Bronchial epithelial cell (primary cell): ENCODE results near the gene ATP13A1. TPM values are rescaled to one million over a fixed set of nuclear protein-coding genes. Genes with fewer than 3 reads are reported as not detected.

Experiments used
- DNase-seq: peaks from one replicate; pipeline ENCODE4 v3.0.0-alpha.2; 2010; ENCODE audit warnings: low read depth
- FAIRE-seq: peaks from 2 replicates; lab custom pipeline; 2011; peaks lifted over from hg19 to GRCh38; lab: Jason Lieb, UNC
- H3K27me3 ChIP-seq: 2 replicates; pipeline ENCODE4 v1.5.1; 2011; ENCODE audit warnings: low read length; ENCODE audit not compliant: control insufficient read depth, insufficient read depth
- H3K36me3 ChIP-seq: 2 replicates; pipeline ENCODE4 v1.5.1; 2011; ENCODE audit warnings: low read length; ENCODE audit not compliant: control insufficient read depth, insufficient read depth
- H3K4me3 ChIP-seq: 2 replicates; pipeline ENCODE4 v1.5.1; 2011; ENCODE audit warnings: mild to moderate bottlenecking, low read depth, low read length, control low read depth
- CTCF ChIP-seq: IDR thresholded peaks from 2 replicates; pipeline ENCODE4 v1.5.1; 2011; ENCODE audit warnings: mild to moderate bottlenecking, moderate library complexity, low read length, control low read depth, inconsistent platforms; ENCODE audit not compliant: insufficient read depth, severe bottlenecking
- total RNA-seq: library from RNA; depleted of rRNA; stranded (reverse); fragments of >200 nt; gene quantifications from 2 replicates; pipeline ENCODE4 v1.2.1, GENCODE V29; 2014

ATP13A1 gene
- total RNA-seq, 1 donor from 2014 or later: 20.3 TPM

DNA sequence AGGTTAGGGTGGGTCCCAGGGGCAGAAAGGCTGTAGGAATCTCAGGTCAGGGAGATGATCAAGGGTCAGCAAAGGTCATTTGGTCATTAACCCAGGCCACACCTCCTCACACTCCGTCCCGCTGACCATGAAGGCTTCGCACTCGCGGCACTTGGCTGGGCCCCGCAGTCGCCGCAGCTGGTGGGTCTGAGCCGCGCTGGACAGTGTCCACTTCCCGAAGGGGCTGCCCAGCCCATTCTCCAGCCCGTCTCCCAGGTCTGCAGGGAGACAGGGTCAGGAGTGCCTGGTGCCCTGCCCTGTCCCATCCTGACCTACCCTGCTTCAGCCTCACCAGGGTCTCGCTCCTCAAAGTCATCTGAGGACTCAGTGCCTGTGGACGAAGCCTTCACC is 28.2 kb downstream of the ATP13A1 start:
- FAIRE-seq (no peak), DNase-seq (no peak)
- peaks cover 18% of the 10 kb centered on the region for H3K36me3 ChIP-seq
- H3K4me3 ChIP-seq: no peak overlapping the region
- no peaks in the 10 kb centered on the region for H3K27me3 ChIP-seq
- TF ChIP-seq CTCF: no peak

DNA sequence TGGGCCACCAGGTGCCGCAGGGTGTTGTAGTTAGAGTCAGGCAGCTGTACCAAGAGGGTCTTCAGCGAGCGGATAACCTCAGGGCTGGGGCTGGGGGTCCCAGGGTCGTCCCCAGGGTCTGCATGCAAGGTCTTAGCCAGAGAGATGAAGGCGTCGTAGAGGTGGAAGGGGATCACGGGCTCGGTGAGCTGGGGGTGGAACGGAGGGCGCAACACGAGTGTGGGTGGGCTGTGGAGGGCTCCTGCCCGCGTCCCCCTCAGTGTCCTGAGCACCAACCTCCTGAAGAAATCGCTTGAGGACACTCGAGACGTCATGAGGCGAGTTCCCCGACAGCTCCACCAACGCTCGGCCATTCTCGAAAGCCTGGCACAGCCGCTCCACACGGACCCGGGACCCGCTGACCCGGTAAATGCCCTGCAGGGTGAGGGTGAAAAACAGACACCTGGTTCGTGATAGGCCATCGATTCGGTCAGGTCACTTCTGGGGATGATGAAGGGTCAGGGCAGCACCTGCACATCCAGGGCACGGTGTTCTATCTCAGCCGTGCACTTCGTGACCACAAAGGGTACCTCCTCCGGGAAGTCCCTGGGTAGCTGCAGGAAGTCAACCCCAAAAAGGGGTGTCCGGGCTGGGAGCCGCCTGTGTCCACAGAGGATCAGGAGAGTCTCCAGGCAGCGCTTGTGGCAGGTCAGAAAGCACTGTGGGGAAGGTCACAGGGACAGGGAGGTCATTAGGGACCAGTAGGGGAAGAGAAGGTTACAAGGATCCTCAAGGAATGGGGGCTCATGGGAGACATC is 28.8 kb downstream of the ATP13A1 start:
- FAIRE-seq (peak; percentile 68), DNase-seq (no peak)
- Histone ChIP-seq H3K36me3 (peaks cover 18% of the 10 kb centered on the region), H3K27me3 (no peaks in the 10 kb centered on the region), H3K4me3 (no peak overlapping the region)
- TF ChIP-seq CTCF: no peak

GRCh38 chr19:19633711-19634515 is 29.6 kb downstream of the ATP13A1 start:
- TF ChIP-seq CTCF: no peak
- FAIRE-seq: peak; percentile 36
- H3K27me3 ChIP-seq: no peaks in the 10 kb centered on the region
- DNase-seq: no peak
- no peak overlapping the region for H3K4me3 ChIP-seq
- peaks cover 21% of the 10 kb centered on the region for H3K36me3 ChIP-seq

DNA sequence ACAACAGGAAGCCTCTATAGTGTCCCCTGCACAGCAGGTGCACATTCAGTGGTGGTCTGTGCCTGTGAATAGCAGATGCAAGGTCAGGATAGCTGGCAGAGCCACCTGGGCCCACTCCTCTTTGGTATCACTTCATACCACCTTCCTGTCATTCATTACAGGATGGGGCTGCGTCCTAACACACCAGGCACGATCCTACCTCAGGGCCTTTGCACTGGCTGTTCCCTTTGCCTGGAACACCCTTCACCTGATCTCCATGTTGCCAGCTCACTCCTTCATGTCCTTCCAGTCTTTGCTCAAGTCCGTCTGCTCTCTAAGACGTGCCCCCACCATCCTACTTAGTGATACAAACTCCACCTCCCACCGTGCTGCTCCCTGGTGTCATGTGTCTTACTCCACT is 30.8 kb downstream of the ATP13A1 start:
- Histone ChIP-seq H3K4me3 (no peak overlapping the region), H3K36me3 (peaks cover 19% of the 10 kb centered on the region), H3K27me3 (no peaks in the 10 kb centered on the region)
- no peak for TF ChIP-seq CTCF
- DNase-seq (no peak), FAIRE-seq (no peak)

GRCh38 chr19:19631346-19631745 is 32.1 kb downstream of the ATP13A1 start:
- Histone ChIP-seq H3K36me3 (peaks cover 15% of the 10 kb centered on the region), H3K27me3 (no peaks in the 10 kb centered on the region), H3K4me3 (no peak overlapping the region)
- DNase-seq (no peak), FAIRE-seq (no peak)
- TF ChIP-seq CTCF: no peak
